KMS-11 (cell line): ENCODE data around the gene RAD51B.

Experiments used
- H2AFZ ChIP-seq: fragments of 200-600 bp; sonication (generic); 2 replicates; pipeline ENCODE4 v1.6.1; 2016; ENCODE audit warnings: antibody characterized with exemption, mixed run types, low read depth
- H3K27ac ChIP-seq: fragments of 200-600 bp; sonication (generic); 2 replicates; pipeline ENCODE4 v1.6.1; 2016; ENCODE audit warnings: mild to moderate bottlenecking, mixed run types
- H3K27me3 ChIP-seq: fragments of 200-600 bp; sonication (generic); 2 replicates; pipeline ENCODE4 v1.6.1; 2017; ENCODE audit warnings: mild to moderate bottlenecking, low read depth, mixed run types, moderate library complexity; ENCODE audit not compliant: insufficient read depth
- H3K36me3 ChIP-seq: fragments of 200-600 bp; sonication (generic); 2 replicates; pipeline ENCODE4 v1.6.1; 2017; ENCODE audit warnings: mild to moderate bottlenecking, mixed run types; ENCODE audit not compliant: insufficient read depth
- H3K4me1 ChIP-seq: fragments of 200-600 bp; sonication (generic); 2 replicates; pipeline ENCODE4 v1.6.1; 2016; ENCODE audit warnings: mild to moderate bottlenecking, low read depth, mixed run types; ENCODE audit not compliant: poor library complexity, severe bottlenecking
- H3K4me2 ChIP-seq: fragments of 200-600 bp; sonication (generic); 2 replicates; pipeline ENCODE4 v1.7.0; 2016; ENCODE audit warnings: mild to moderate bottlenecking, mixed run types
- H3K4me3 ChIP-seq: fragments of 200-600 bp; sonication (generic); IDR thresholded peaks from 2 replicates; pipeline ENCODE4 v1.6.1; 2017; ENCODE audit warnings: low read depth, low read length, mixed read lengths; ENCODE audit not compliant: insufficient read depth
- H3K79me2 ChIP-seq: fragments of 200-600 bp; sonication (generic); 2 replicates; pipeline ENCODE4 v1.6.1; 2016; ENCODE audit warnings: low read depth, mixed run types; ENCODE audit not compliant: insufficient read depth
- H3K9ac ChIP-seq: fragments of 200-600 bp; sonication (generic); 2 replicates; pipeline ENCODE4 v1.6.1; 2016; ENCODE audit warnings: mild to moderate bottlenecking, mixed run types
- H4K20me1 ChIP-seq: fragments of 200-600 bp; sonication (generic); 2 replicates; pipeline ENCODE4 v1.6.1; 2016; ENCODE audit warnings: mild to moderate bottlenecking, mixed run types; ENCODE audit not compliant: insufficient read depth
- CTCF ChIP-seq: fragments of 200-600 bp; sonication (generic); conservative IDR thresholded peaks from 2 replicates; pipeline ENCODE4 v1.6.1; 2017; ENCODE audit warnings: low read depth, mild to moderate bottlenecking, antibody characterized with exemption, low read length, moderate library complexity, mixed read lengths

The RAD51B gene

GRCh38 chr14:68250927-68251768, 431.6 kb downstream of the RAD51B start:
- H3K9ac ChIP-seq, result no peak overlapping the region
- H3K27me3 ChIP-seq, result no peaks in the 10 kb centered on the region
- H3K79me2 ChIP-seq, result no peaks in the 10 kb centered on the region
- H3K36me3 ChIP-seq, result no peaks in the 10 kb centered on the region
- no peak overlapping the region for H3K27ac ChIP-seq
- TF ChIP-seq CTCF, result no peak
- no peak overlapping the region for H3K4me3 ChIP-seq
- no peak overlapping the region for H2AFZ ChIP-seq
- no peak overlapping the region for H3K4me2 ChIP-seq
- no peaks in the 10 kb centered on the region for H4K20me1 ChIP-seq
- peaks cover 57% of the 10 kb centered on the region for H3K4me1 ChIP-seq

- no peak overlapping the region for H3K27ac ChIP-seq
- H3K79me2 ChIP-seq, result no peaks in the 10 kb centered on the region
- H2AFZ ChIP-seq, result no peak overlapping the region
- no peaks in the 10 kb centered on the region for H3K27me3 ChIP-seq
- H3K4me2 ChIP-seq, result no peak overlapping the region
- no peak overlapping the region for H3K9ac ChIP-seq
- peaks cover 55% of the 10 kb centered on the region for H3K4me1 ChIP-seq
- TF ChIP-seq CTCF, result no peak
- no peak overlapping the region for H3K4me3 ChIP-seq
- H4K20me1 ChIP-seq, result no peaks in the 10 kb centered on the region
- no peaks in the 10 kb centered on the region for H3K36me3 ChIP-seq
Observed at GRCh38 chr14:68251769-68252100, 432.2 kb downstream of the RAD51B start.

- H3K27ac ChIP-seq, result no peak overlapping the region
- no peaks in the 10 kb centered on the region for H3K27me3 ChIP-seq
- no peak overlapping the region for H3K4me3 ChIP-seq
- peaks cover 40% of the 10 kb centered on the region for H3K4me1 ChIP-seq
- H3K9ac ChIP-seq, result no peak overlapping the region
- no peaks in the 10 kb centered on the region for H3K79me2 ChIP-seq
- no peak for TF ChIP-seq CTCF
- no peak overlapping the region for H3K4me2 ChIP-seq
- H2AFZ ChIP-seq, result no peak overlapping the region
- H4K20me1 ChIP-seq, result no peaks in the 10 kb centered on the region
- no peaks in the 10 kb centered on the region for H3K36me3 ChIP-seq
Observed at GRCh38 chr14:68253160-68253780, 433.7 kb downstream of the RAD51B start.

GRCh38 chr14:68253878-68254528, 434.4 kb downstream of the RAD51B start:
- Histone ChIP-seq H4K20me1 (no peaks in the 10 kb centered on the region), H3K4me2 (no peak overlapping the region), H3K4me3 (no peak overlapping the region), H3K4me1 (peaks cover 33% of the 10 kb centered on the region), H3K9ac (no peak overlapping the region), H3K36me3 (no peaks in the 10 kb centered on the region), H3K79me2 (no peaks in the 10 kb centered on the region), H3K27ac (no peak overlapping the region), H2AFZ (no peak overlapping the region), H3K27me3 (no peaks in the 10 kb centered on the region)
- TF ChIP-seq CTCF, result no peak
